Limb (tissue), 2 donors: Measurements from ENCODE around the gene DOK5.

ENCODE experiments used
- DNase-seq, 2 donors: peaks; one replicate each; pipeline ENCODE4 v3.0.0-alpha.2; 2016; ENCODE audit errors: extremely low spot score in 2 of 2

The DOK5 gene

DNA sequence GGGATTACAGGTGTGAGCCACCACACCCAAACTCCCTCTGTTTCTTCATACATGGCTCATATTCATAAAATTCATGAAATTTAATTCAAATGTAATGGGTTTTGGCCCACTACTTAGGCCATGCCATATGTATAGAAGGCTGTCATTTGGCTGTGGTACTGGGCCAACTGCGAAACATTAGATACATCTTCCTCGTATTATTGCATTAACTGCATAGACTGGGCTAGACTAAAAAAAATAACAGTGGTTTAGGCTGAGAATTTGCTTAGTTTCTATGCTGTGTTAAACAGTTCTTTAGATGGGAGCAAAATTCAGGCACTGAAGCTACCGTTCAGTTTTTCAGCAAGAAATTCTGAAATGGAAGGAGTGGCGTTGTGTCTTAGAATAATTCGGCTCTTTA lies 133.6 kb downstream of the DOK5 start:
- no peak for DNase-seq

DNA sequence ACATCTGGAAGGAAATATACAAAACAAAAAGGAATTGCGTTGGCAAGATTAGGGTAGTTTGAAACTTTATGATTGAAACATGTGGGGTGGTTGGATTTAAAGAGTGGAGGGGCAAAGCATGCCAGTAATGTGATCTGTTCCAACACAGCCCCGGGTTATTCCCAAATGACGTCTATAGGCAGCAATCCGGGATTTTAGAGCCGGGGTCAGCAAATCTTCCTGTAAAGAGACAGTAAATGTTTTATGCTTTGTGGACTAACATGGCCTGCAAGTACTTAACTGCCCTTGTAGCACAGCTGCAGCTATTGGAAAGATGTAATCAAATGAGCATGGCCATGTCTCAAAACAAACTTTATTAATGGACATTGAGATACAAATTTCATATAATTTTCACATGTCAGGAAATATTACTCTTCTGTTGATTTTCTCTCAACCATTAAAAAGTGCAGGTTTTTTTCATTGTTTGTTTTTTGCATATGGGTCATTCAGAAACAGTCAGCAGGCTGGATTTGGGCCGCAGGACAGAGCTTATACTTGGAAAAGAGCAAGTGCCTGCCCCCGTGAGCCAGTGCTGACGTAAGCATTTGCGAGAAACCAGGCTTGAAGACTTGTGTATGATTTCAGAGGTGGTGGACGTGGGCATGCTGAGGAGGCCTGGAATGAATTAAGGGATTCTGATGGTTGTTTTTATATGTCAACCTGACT lies 136.5 kb downstream of the DOK5 start:
- DNase-seq, result peak; percentile 40 to 63

DNA sequence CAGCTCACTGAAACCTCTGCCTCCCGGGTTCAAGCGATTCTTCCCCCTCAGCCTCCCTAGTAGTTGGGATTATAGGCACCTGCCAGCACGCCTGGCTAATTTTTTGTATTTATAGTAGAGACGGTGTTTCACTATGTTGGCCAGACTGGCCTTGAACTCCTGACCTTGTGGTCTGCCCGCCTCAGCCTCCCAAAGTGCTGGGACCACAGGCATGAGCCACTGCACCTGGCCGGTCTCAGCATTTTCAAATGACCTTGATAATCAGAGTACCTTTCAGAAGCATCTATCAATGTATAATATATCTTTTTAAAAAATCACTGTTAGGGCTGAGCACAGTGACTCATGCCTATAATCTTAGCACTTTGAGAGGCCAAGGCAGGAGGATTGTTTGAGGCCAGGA lies 143.0 kb downstream of the DOK5 start:
- DNase-seq, result no peak

DNA sequence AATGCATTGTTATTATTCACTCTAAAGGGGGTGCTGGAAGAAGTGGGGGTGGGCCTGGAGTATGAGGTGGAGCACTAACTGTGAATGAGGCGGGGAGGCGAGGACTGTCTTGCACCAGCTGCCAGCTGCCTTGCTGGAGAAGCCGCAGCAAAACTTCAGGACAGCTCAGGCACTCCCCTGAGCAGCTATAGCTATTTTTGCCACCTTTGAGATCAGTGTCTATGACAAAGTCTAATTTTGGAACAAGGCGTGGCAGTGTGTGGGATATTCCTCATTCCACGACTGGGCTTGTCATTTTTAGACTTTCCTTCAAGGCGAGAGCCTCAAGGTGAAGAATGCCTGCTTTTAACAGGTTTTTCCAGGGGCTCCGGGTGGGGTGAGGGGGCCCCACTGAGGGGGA lies 143.8 kb downstream of the DOK5 start:
- DNase-seq, result peak; percentile 34 to 41

DNA sequence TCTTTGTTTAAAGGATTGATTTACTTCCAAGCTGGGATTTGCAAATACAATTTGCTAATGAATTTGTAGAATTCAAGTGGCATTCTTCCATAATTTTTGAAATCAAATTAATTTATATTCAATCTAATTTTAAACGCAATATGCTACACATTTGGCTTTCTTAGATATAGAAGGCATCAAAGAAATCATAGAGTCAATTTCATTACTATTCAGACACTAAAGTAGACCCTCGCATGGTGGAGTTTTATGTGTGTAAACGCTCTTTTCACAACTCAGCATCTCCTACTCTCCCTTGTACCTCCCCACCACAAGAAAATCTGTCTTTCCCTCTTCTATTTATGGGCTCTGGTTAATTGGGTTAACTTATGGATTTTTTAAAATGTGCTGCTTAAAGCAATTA lies 144.3 kb downstream of the DOK5 start:
- no peak for DNase-seq

DNA sequence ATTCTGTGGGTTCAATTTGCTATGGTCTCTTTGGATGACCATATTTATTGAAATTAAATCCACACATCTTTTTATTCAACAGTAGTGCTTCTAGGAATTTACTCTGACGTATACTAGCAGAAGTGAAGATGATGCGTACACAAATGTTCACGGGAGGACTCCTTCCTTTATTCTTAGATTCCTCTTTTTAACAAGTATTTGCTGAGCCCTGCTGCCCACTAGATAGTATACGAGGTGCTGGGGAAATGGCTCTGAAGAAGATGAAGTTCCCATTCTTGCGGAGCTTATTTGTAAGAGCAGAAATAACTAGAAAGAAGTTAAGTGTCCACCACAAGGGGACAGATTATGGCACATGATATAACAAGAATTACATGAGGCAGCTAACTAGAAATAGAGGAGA lies 145.2 kb downstream of the DOK5 start:
- no peak for DNase-seq

DNA sequence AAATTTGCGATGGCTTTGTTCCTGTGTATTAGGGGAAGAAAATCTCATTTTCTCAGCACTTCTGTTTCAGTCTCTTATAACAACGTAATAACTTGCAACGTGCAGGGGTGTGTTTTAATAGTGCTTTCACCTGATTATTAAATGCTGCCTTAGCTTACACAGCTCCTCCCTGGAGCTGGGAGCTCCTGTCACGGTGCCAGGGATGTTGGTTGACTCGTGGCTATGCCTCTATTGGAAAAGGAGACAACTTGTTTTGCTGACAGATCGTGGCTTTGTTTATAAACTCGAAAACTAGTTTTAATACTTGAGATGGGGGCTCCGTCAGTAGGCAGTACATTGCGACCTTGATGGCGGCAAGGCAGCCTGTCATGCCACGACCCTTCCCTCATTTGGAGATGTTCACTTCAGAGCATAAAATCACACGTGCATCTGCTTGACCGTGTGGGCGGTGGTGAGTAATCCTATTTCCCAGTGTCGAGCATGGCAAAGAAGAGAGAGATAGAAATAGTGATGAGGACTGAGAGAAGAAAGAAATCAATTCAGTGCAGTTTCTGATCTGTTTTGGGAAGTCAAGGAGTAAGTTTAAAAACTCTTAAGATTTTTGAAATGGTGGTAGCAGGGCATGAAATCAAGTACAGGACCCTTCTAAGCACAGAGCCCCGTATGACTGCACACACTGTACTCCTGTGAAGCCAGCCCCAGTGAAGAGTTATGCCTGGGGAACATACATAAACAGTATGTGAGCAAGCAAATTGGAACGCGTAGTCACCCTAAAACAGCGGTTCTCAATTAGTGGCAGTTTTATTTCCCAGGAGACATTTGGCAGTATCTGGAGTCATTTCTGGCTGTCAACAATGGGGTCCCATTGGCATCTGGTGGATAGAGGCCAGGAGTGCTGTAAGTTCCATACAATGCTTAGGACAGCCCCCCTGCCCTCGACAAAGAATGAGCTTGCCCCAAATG lies 147.2 kb downstream of the DOK5 start:
- no peak for DNase-seq

DNA sequence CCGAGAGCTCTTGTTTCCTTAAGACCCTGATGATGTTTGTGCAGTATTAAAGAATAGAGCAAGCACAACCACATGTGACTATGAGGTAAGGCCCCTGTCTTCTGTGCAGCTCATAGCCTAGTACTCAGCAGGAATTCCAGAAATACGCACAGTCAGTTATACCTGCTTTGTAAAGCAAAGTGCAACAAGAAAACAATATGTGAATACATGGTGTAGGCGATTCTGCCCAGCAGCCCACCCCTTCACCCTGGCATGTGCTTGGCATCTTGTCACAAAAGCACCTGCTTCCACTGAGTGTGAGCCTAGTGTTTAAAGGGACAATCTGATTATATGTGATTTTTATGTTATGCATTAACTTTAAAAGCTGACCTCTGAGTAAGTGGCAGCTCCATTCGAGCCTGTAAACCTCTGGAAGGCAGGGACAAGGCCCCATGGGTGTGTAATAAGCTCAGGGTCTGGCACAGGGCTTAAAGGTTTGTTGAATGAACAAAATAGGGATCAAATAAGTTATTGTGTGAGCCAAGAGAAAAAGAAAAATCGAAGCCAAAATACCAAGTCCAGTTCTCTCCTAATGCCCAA lies 148.7 kb downstream of the DOK5 start:
- DNase-seq, result no peak

DNA sequence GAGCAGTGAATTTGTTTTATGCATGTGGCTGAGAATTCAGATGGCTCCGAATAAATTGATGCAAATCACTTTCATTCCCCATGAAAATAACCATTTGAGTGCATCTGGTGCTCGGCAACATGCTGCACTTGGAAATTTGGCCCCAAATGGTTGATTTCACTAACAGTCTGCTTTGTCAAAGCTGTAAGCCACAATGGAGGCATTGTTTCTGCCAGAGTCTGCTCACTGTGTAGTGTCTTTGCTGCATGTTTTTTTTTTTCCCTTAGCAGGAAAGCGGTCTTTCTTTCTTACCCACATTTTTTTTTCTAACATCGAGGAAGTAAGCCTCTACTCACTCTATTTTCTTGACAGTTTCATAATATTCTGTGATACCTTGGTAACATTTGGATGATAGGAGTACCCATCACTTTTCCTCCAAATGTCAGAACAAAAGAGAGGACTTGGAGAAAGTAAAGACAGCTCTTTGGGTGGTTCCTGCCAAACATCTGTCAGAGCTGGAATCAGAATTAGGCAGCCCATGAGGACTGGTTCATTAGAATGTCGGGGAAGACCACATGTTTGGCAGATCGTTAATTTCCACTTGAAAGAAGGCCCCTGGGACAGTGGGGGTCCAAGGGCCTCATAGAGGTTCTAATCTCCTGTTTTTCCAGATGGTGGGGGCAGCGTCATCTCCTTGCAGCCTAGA lies 149.5 kb downstream of the DOK5 start:
- DNase-seq, result peak; percentile 75 to 77

DNA sequence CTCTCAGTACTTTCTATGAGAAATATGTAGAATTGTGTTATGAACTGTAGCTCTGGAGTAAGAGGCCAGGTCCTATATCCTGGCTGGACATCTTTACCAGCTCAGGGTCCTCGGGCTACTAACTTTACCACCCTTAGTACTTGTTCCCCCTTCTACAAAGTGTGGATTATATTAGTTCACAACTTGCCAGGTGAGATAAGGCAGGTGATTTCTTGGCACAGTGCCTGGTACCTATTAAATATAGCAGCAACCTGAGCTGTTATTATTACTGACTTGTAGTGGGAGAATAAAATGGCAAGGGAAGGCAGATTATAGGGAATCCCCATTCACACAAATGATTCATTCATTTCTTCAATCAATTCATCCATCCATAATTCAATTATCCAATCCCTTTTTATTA lies 150.1 kb downstream of the DOK5 start:
- DNase-seq, result no peak

DNA sequence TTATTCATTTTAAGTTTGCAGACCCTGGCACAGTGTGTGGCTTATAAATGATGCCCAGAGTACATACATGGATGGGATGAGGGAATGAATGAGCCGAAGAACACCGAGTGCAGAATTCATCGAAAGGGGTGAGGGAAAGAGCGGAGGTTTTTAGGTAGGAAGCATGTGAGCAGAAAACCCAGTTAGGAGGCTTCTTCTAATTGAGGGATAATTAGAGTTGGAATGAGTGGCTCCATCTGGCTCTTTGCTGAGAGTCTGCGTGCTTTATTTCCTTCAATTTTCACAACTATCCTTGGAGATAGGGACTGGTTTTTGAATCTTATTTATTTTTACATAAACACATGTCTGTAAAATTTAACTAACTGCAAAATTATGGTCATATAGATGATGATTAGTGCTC lies 150.7 kb downstream of the DOK5 start:
- DNase-seq, result no peak

DNA sequence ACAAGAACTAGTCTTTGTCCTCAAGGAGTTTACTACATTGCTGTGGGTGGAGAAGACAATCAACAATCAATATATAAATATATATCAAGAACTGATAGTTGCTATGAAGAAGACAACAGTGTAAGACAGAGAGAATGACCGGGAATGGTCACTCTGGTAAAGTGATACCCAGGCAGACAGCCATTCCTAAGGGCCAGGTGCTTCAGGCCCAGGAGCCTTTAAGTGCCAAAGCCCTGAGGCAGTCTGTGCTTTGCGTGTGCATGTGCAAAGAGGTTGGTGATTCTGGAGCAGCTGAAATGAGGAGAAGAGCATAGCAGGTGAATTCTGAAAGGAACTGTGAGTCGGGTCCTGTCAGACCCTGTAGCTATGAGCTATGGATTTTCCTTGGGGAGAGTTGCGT lies 154.2 kb downstream of the DOK5 start:
- no peak for DNase-seq

DNA sequence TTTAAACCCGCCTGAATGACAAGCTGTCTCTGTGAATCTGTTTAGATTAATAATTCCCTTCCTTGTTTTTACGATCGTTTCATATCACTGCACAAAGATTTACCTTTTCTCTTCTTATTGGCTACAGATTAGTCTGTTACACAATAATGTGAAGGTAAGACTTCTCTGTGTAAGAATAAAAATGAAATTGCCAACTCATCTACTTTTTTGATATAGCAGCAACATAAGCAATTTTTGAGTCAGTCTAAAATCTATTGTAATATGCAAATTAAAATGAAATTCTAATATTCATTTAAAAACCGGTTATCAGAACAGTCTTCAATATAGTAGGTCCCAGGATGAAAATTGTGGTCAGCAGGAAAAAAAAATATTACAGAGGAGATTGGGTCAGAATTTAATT lies 155.2 kb downstream of the DOK5 start:
- no peak for DNase-seq

DNA sequence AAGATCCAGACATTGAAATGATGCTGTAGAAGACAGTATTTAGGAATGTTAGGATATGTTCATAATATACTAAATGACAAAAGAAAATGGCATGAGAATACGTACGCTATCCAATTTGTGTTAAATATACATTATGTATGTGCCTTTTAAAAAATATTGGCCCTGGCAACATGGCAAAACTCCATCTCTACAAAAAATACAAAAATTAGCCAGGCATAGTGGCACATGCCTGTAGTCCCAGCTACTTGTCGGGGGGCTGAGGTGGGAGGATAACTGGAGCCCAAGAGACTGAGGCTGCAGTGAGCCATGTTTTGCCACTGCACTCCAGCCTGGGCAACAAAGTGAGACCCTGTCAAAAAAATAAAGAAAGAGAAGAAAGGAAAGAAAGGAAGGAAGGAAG lies 155.7 kb downstream of the DOK5 start:
- no peak for DNase-seq

DNA sequence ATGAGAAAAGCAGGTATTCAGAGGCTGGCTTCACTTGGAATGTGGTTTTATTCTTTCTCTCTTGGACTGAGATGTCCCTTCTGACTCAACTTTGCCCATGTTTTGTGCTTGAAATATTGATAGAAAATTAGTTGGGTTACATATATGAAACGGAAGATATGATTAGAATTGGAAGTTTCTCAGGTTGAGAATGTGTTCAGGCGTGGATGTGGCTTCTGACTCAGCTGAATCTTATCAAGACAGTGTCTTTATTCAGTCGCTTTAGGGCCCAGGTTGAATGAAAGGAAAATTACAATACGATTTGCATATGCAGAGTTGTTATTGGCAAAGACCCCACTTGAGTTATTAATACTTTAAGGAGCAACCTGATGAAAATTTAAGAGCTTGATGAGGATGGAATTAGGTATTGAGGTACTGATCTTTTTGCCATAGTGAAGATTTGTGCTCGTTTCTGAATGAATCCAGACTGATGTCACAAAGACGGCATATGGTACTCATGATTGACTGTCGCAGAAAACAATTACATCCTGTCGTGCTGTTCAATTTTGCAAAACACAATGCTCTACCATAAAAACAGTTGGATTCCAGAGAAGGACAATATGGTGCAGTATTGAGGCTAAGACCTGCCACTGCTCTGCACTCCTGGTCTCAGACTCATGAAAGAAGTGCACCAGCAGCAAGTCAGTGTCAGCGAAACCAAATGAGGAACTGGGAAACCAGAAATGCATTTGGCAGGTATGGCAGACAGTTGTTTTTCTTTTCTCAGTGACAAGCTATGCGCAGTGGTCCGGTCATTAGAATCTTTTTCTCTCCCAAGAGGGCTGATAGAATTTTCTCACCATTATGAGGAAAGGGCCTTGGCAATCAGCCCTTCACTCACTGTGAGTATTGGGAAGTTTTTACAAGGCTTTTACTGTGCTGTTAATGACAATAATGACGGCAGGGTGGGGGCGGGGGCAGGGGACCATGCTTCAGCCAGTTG lies 158.3 kb downstream of the DOK5 start:
- no peak for DNase-seq

DNA sequence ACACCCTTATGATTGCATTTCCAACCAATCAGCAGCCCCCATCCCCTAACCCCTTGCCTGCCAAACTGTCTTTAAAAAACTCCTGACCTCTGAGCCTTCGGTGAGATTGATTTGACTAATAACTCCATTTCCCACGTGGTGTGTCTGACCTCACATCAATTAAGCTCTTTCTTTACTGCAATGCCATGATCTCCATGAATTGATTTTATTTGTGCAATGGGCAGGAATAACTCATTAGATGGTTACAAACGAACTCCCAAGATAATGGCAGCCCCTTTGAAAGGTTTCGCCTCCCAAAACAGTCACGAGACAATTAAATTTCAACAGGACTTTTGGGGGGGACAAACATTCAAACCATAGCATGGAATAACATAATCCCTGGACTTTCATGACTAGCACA lies 161.2 kb downstream of the DOK5 start:
- DNase-seq, result no peak

DNA sequence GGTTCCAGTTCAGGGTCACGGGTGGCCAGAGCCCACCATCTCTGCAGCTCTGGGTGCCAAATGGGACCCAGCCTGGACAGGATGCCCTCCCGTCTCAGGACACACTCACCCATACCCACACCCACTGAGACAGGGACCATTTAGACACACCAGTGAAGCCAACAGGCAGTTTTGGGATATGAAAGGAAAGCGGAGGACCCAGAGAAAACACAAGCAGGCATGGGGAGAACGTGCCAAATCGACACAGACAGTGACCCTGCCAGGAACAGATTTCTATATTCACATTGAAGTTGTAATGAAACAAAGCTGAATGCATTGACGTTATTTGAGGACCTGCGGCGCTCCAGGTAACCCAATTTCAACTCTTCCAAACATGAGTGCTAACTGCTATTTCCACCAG lies 164.5 kb downstream of the DOK5 start:
- no peak for DNase-seq

DNA sequence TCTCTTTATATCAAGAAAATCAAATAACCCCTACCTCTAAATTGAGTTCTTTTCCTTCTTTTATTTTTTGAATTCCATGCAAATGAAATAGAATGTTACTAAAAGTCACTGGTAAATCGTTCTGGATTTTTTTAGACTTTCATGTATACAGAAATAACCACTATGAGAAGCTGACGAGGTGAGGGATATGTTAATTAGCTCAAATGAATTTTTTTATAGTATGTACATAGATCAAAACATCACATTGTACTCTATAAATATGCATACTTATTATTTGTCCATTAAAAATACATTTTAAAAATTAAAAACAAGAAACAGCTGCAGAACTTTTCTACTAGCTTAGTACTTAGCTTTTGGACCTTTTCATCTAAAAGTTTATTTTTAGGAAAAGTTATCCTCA lies 165.4 kb downstream of the DOK5 start:
- no peak for DNase-seq

DNA sequence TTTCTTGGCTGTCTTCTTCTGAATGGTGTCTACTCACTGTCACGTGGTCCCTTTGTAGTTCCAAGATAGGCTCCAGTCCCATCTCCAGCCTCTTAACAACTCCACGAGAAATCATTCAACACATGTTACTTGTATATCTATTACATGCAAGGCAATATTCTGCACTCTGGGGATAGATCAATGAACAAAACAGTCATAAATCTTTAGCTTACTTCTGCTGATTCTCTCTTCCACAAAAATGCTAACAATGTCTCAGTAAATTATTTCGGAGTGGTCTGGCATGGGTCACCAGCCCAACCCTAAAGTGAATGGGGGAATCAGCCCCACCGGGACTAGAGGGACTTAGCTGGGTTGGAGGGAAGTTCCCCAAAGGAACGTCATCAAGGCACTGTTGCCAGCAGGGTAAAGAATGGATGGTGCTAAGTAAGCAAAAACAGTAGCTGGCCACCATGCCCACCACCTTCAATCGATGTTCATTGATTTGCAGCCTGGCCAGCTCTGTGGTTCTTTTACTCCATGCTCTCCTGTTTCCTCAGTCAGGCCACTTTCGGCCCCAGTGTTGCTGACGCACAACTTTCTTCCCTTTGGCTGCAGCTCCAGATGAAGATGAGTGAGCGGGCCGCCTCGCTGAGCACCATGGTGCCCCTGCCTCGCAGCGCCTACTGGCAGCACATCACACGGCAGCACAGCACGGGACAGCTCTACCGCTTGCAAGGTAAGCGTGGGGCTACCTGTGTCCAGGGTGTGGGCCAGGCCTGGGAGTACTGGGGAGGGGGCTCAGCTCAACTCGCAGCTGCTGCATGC lies 167.7 kb downstream of the DOK5 start:
- DNase-seq, result peak in 1 of 2 donors; percentile 22

DNA sequence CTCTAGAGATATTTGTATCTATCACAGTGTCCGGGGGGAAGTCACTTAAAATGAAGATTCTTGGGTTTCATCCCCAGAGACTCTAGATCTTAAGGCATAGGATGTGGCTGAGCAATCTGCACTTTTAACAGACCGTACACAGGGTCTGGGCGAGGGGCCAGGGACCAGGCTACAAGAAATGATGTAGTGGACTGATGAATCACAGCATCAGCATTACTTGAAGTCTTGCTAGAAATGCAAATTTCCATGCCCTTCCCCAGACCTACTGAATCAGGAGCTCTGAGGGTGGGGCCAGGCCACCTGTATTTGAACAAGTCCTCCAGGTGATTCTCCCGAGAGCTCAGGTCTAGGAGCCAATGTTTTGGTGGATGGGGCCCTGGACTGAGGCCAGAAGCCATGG lies 168.4 kb downstream of the DOK5 start:
- DNase-seq, result peak; percentile 22 to 52
